H1 (cell line): Measurements from ENCODE around the gene MUC5AC. TPM values are rescaled to one million over a fixed set of nuclear protein-coding genes. Genes with fewer than 3 reads are reported as not detected.
"Not testable (repeated sequence)": the region's sequence is repeated elsewhere in the genome, so short reads cannot be mapped to it uniquely, and the experiment has no call there.

ENCODE experiments used
- CTCF ChIA-PET: fragments of 300-600 bp; sonication (Branson Sonifier 250); formaldehyde crosslinking; loops from one replicate; lab custom pipeline; 2021; ENCODE audit not compliant: partially characterized antibody; lab: Charles Lee
- POLR2A ChIA-PET: fragments of 300-600 bp; sonication (Branson Sonifier 250); formaldehyde crosslinking; loops from one replicate; lab custom pipeline; 2021; ENCODE audit warnings: inconsistent platforms; ENCODE audit not compliant: partially characterized antibody; lab: Charles Lee
- DNase-seq, 2 experiments: peaks; one replicate each; pipeline versions ENCODE4 v3.0.0 to v3.0.0-alpha.2; 2010 to 2022; ENCODE audit warnings: low spot score in 2 of 2, low read depth in 1 of 2, mixed read lengths in 1 of 2
- FAIRE-seq: peaks from 2 replicates; lab custom pipeline; 2011; peaks lifted over from hg19 to GRCh38; lab: Jason Lieb, UNC
- H2AFZ ChIP-seq: 2 replicates; pipeline ENCODE4 v1.8.1; 2012; ENCODE audit warnings: low read length, inconsistent platforms
- H2AK5ac ChIP-seq: 2 replicates; pipeline ENCODE4 v1.6.1; 2013; ENCODE audit warnings: low read depth, low read length
- H2BK120ac ChIP-seq: replicated peaks from 2 replicates; pipeline ENCODE3; 2013; ENCODE audit warnings: low read depth, low read length, inconsistent platforms
- H2BK12ac ChIP-seq: 2 replicates; pipeline ENCODE4 v1.6.1; 2013; ENCODE audit warnings: low read depth, low read length
- H2BK15ac ChIP-seq: 2 replicates; pipeline ENCODE4 v1.6.1; 2013; ENCODE audit warnings: low read length
- H2BK20ac ChIP-seq: 2 replicates; pipeline ENCODE4 v1.6.1; 2013; ENCODE audit warnings: low read length
- H2BK5ac ChIP-seq: 2 replicates; pipeline ENCODE4 v1.6.1; 2013; ENCODE audit warnings: low read depth, low read length
- H3K14ac ChIP-seq: 2 replicates; pipeline ENCODE4 v1.6.1; 2013; ENCODE audit warnings: inconsistent platforms; ENCODE audit not compliant: insufficient read length
- H3K18ac ChIP-seq: 2 replicates; pipeline ENCODE4 v1.6.1; 2013; ENCODE audit warnings: low read length; ENCODE audit errors: extremely low read depth
- H3K23ac ChIP-seq: 2 replicates; pipeline ENCODE4 v1.6.1; 2013; ENCODE audit warnings: inconsistent platforms; ENCODE audit not compliant: insufficient read length
- H3K23me2 ChIP-seq: 2 replicates; pipeline ENCODE4 v1.6.1; 2013; ENCODE audit warnings: low read depth, low read length
- H3K27ac ChIP-seq: 2 replicates; pipeline ENCODE4 v1.6.1; 2011; ENCODE audit warnings: low read depth, low read length, inconsistent platforms
- H3K27me3 ChIP-seq, 4 experiments: replicated peaks in 1 of 4; 1 replicate in 1 of 4; 2 replicates in 3 of 4; pipeline versions ENCODE4 v1.6.1 to v1.8.1; 2011 to 2013; ENCODE audit warnings: low read length in 3 of 4, mild to moderate bottlenecking in 3 of 4, inconsistent platforms in 2 of 4, mixed read lengths in 2 of 4, moderate library complexity in 1 of 4; ENCODE audit not compliant: control insufficient read depth in 3 of 4, insufficient read depth in 3 of 4; ENCODE audit errors: extremely low read depth in 1 of 4
- H3K36me3 ChIP-seq, 4 experiments: 2 replicates each; pipeline versions ENCODE4 v1.6.1 to v1.8.1; 2011 to 2013; ENCODE audit warnings: mild to moderate bottlenecking in 4 of 4, low read length in 3 of 4, moderate library complexity in 2 of 4, control low read depth in 1 of 4, inconsistent platforms in 1 of 4; ENCODE audit not compliant: insufficient read depth in 4 of 4, control insufficient read depth in 2 of 4
- H3K4ac ChIP-seq: replicated peaks from 2 replicates; pipeline ENCODE3; 2013; ENCODE audit warnings: low read length, low read depth, mixed read lengths, inconsistent platforms; ENCODE audit not compliant: insufficient read length
- H3K4me1 ChIP-seq, 4 experiments: replicated peaks in 1 of 4; 1 replicate in 1 of 4; 2 replicates in 3 of 4; pipeline versions ENCODE4 v1.6.1 to v1.8.1; 2011 to 2013; ENCODE audit warnings: low read length in 3 of 4, inconsistent platforms in 2 of 4, mixed read lengths in 1 of 4; ENCODE audit not compliant: insufficient read depth in 4 of 4, control insufficient read depth in 3 of 4
- H3K4me2 ChIP-seq, 2 experiments: 2 replicates each; pipeline versions ENCODE4 v1.6.1 to v1.8.1; 2011 to 2013; ENCODE audit warnings: low read depth in 2 of 2, low read length in 2 of 2, control low read depth in 1 of 2, inconsistent platforms in 1 of 2, mild to moderate bottlenecking in 1 of 2; ENCODE audit not compliant: insufficient read depth in 1 of 2
- H3K4me3 ChIP-seq, 4 experiments: fragments of 200-600, 300-600 bp in 1 of 4; sonication (generic), shearing (Covaris generic), sonication (Bioruptor Twin) in 1 of 4; 2 replicates each; pipeline versions ENCODE4 v1.5.1 to v1.8.1; 2011 to 2016; ENCODE audit warnings: low read length in 4 of 4, low read depth in 3 of 4, control low read depth in 2 of 4, inconsistent platforms in 2 of 4, mild to moderate bottlenecking in 2 of 4, mixed read lengths in 1 of 4, moderate library complexity in 1 of 4; ENCODE audit not compliant: insufficient read depth in 2 of 4; ENCODE audit errors: extremely low read depth in 1 of 4
- H3K56ac ChIP-seq: replicated peaks from 2 replicates; pipeline ENCODE3; 2013; ENCODE audit warnings: low read depth, mild to moderate bottlenecking, mixed read lengths, low read length, inconsistent platforms; ENCODE audit not compliant: insufficient read length
- H3K79me1 ChIP-seq: 2 replicates; pipeline ENCODE4 v1.6.1; 2013; ENCODE audit warnings: low read depth, low read length, control low read depth
- H3K79me2 ChIP-seq, 2 experiments: 2 replicates each; pipeline versions ENCODE4 v1.6.1 to v1.8.1; 2012 to 2013; ENCODE audit warnings: low read length in 2 of 2, mild to moderate bottlenecking in 2 of 2, inconsistent platforms in 1 of 2; ENCODE audit not compliant: insufficient read depth in 2 of 2, control insufficient read depth in 1 of 2
- H3K9ac ChIP-seq, 4 experiments: replicated peaks in 1 of 4; 1 replicate in 1 of 4; 2 replicates in 3 of 4; pipeline versions ENCODE4 v1.6.1 to v1.8.1; 2011 to 2013; ENCODE audit warnings: low read depth in 3 of 4, low read length in 3 of 4, control low read depth in 2 of 4, mild to moderate bottlenecking in 2 of 4, moderate library complexity in 2 of 4, inconsistent platforms in 1 of 4; ENCODE audit errors: extremely low read depth in 1 of 4
- H3K9me3 ChIP-seq, 2 experiments: 2 replicates each; pipeline versions ENCODE4 v1.6.1 to v1.8.1; 2012 to 2013; ENCODE audit warnings: mild to moderate bottlenecking in 2 of 2, moderate library complexity in 2 of 2, control low read depth in 1 of 2, inconsistent platforms in 1 of 2, low read depth in 1 of 2, low read length in 1 of 2, mixed read lengths in 1 of 2; ENCODE audit not compliant: insufficient read depth in 2 of 2
- H4K20me1 ChIP-seq, 2 experiments: replicated peaks in 1 of 2; 2 replicates each; pipeline versions ENCODE3 to v1.8.1; 2011 to 2013; ENCODE audit warnings: inconsistent platforms in 2 of 2, low read length in 2 of 2, mild to moderate bottlenecking in 1 of 2; ENCODE audit not compliant: insufficient read depth in 2 of 2, control insufficient read depth in 1 of 2
- H4K5ac ChIP-seq: 2 replicates; pipeline ENCODE4 v1.6.1; 2013; ENCODE audit warnings: low read length, low read depth, mixed read lengths, inconsistent platforms; ENCODE audit not compliant: insufficient read length
- H4K8ac ChIP-seq: 2 replicates; pipeline ENCODE4 v1.8.0; 2013; ENCODE audit warnings: mild to moderate bottlenecking, moderate library complexity, low read length, inconsistent platforms; ENCODE audit not compliant: insufficient read depth; ENCODE audit errors: extremely low read depth
- H4K91ac ChIP-seq: replicated peaks from 2 replicates; pipeline ENCODE3; 2013; ENCODE audit warnings: low read length, mixed read lengths, inconsistent platforms; ENCODE audit not compliant: insufficient read length
- WGBS, 2 experiments: shearing (Covaris generic) in 1 of 2; methylation state at CpG; one replicate each; pipeline versions ENCODE4 v1.1.6 to v1.1.7; 2013 to 2015; ENCODE audit warnings: low lambda C conversion rate in 2 of 2, mixed read lengths in 2 of 2, inconsistent platforms in 1 of 2, low coverage in 1 of 2, missing lambda C conversion rate in 1 of 2; ENCODE audit not compliant: insufficient replicate concordance in 2 of 2, insufficient coverage in 1 of 2, insufficient read length in 1 of 2; ENCODE audit errors: extremely low coverage in 1 of 2, missing lambda C conversion rate in 1 of 2; 5-methylcytosine and 5-hydroxymethylcytosine counted together
- polyA plus RNA-seq, 7 experiments: library from polyadenylated mRNA; depleted of rRNA in 3 of 7; stranded (reverse) in 5 of 7; unstranded in 2 of 7; fragments of >200 nt in 5 of 7; fragments of 200-250 nt in 2 of 7; gene quantifications; 1 replicate in 5 of 7; 2 replicates in 1 of 7; 4 replicates in 1 of 7; pipeline versions ENCODE4 v1.2.1 to v1.2.3, GENCODE V29; 2011 to 2013; ENCODE audit warnings: missing spikeins in 2 of 7, mixed read lengths in 2 of 7
- total RNA-seq: library from RNA; stranded (reverse); fragmentation: NEBNext Ultra II Directional; extraction: Animal tissue kit (Norgen Biotek cat#: 25700); gene quantifications from 2 replicates; pipeline ENCODE4 v1.2.1, GENCODE V29; 2021

The MUC5AC gene
- total and polyA plus RNA-seq, 2 of the 8 experiments (the other 6 are each of a cell fraction or from before 2014, with no cell fraction given), result not detected

GRCh38 chr11:1244557-1244956 is 86.8 kb downstream of the MUC5AC start:
- H3K14ac ChIP-seq, H4K5ac ChIP-seq, H3K79me2 ChIP-seq, H3K23me2 ChIP-seq, H4K20me1 ChIP-seq, H3K79me1 ChIP-seq, DNase-seq, H3K4ac ChIP-seq, H3K4me3 ChIP-seq, H2AK5ac ChIP-seq, H2BK15ac ChIP-seq, H3K56ac ChIP-seq, H3K9ac ChIP-seq, H3K4me2 ChIP-seq, CTCF ChIA-PET, H3K23ac ChIP-seq, H2BK12ac ChIP-seq, H3K18ac ChIP-seq, H3K4me1 ChIP-seq, H4K8ac ChIP-seq, H2BK5ac ChIP-seq, H3K36me3 ChIP-seq, POLR2A ChIA-PET, H3K27me3 ChIP-seq, H2BK20ac ChIP-seq, FAIRE-seq, H3K27ac ChIP-seq, H2AFZ ChIP-seq, H4K91ac ChIP-seq, H2BK120ac ChIP-seq: not testable (repeated sequence)
- peaks cover 7 to 70% of the 10 kb centered on the region in 2 experiments; a peak in 3 of 4 replicates for H3K9me3 ChIP-seq
- 100% methylated on average over 2 of the region's 9 CpGs; no CpG with 5 or more reads in 1 of the 2 experiments for whole genome bisulfite sequencing, 2 experiments

- WGBS, 2 experiments, result 92% methylated on average over 8 of the region's 14 CpGs; no CpG with 5 or more reads in 1 of the 2 experiments
- DNase-seq, H2AK5ac ChIP-seq, H4K5ac ChIP-seq, FAIRE-seq, H3K27ac ChIP-seq, H2BK12ac ChIP-seq, H2BK20ac ChIP-seq, H4K8ac ChIP-seq, H3K79me2 ChIP-seq, H4K20me1 ChIP-seq, H2BK15ac ChIP-seq, H3K79me1 ChIP-seq, H3K27me3 ChIP-seq, POLR2A ChIA-PET, H3K36me3 ChIP-seq, H2BK5ac ChIP-seq, H3K18ac ChIP-seq, H3K56ac ChIP-seq, H3K4me3 ChIP-seq, H3K23ac ChIP-seq, CTCF ChIA-PET, H3K4me2 ChIP-seq, H3K14ac ChIP-seq, H3K23me2 ChIP-seq, H2AFZ ChIP-seq, H3K4me1 ChIP-seq, H2BK120ac ChIP-seq, H3K9ac ChIP-seq, H4K91ac ChIP-seq, H3K4ac ChIP-seq: not testable (repeated sequence)
- peaks cover 10 to 75% of the 10 kb centered on the region in 2 experiments; a peak in 3 of 4 replicates for H3K9me3 ChIP-seq
These were observed 88.0 kb downstream of the MUC5AC start for GRCh38 chr11:1245717-1246116.
